ENCODE data around the gene TMCC1.

GRCh38 chr3:129598484-129598883, 295.0 kb downstream of the TMCC1 start:
- TF ChIP-seq CTCF (IDR thresholded peaks at IDR 0.05) (no peak), POLR2A (IDR thresholded peaks at IDR 0.05) (no peak)

Data from thyroid gland (tissue), 4 donors.